Body of pancreas (tissue), 4 donors: ENCODE results near the gene PIGH. TPM values are rescaled to one million over a fixed set of nuclear protein-coding genes. Genes with fewer than 3 reads are reported as not detected.
A peak's percentile ranks its signal among the peaks of the same experiment; 100 is the strongest.

Experiments used
- ATAC-seq: fragments of 150-250 bp; one replicate; pipeline ENCODE4 v1.9.1; 2016
- DNase-seq, 4 donors: peaks; one replicate each; pipeline ENCODE4 v3.0.0-alpha.2; 2019
- H3K27ac ChIP-seq, 4 donors: fragments of 200-600 bp; sonication (generic); 1 replicate in 3 of 4; 2 replicates in 1 of 4; pipeline versions ENCODE4 v1.5.1 to v1.6.1; 2016 to 2019; ENCODE audit warnings: mild to moderate bottlenecking in 1 of 4, mixed read lengths in 1 of 4, moderate library complexity in 1 of 4
- H3K27me3 ChIP-seq, 2 donors: fragments of 200-600 bp; sonication (generic); one replicate each; pipeline ENCODE4 v1.6.0; 2016; ENCODE audit warnings: mild to moderate bottlenecking in 1 of 2
- H3K36me3 ChIP-seq, 2 donors: fragments of 200-600 bp; sonication (generic); replicated peaks in 1 of 2; 2 replicates each; pipeline ENCODE4 v1.5.1; 2016; ENCODE audit warnings: low read depth in 2 of 2; ENCODE audit not compliant: insufficient read depth in 1 of 2
- H3K4me1 ChIP-seq: fragments of 200-600 bp; sonication (generic); one replicate; pipeline ENCODE4 v1.6.0; 2016
- H3K4me3 ChIP-seq, 2 donors: fragments of 200-600 bp; sonication (generic); 1 replicate in 1 of 2; 2 replicates in 1 of 2; pipeline ENCODE4 v1.5.1; 2016 to 2019
- H3K9me3 ChIP-seq, 3 donors: fragments of 200-600 bp; sonication (generic); 1 replicate in 2 of 3; 2 replicates in 1 of 3; pipeline ENCODE4 v1.5.1; 2016
- POLR2A ChIP-seq, 3 donors: fragments of 450-650 bp; IDR thresholded peaks; one replicate each; pipeline ENCODE4 v1.6.1; 2016; ENCODE audit warnings: antibody characterized with exemption in 3 of 3, mild to moderate bottlenecking in 2 of 3
- WGBS, 2 donors: methylation state at CpG; one replicate each; pipeline ENCODE4 v1.1.5; 2017; 5-methylcytosine and 5-hydroxymethylcytosine counted together
- intact Hi-C: fragments of 100-400 bp; cut with DNase I; formaldehyde crosslinking; loops from one replicate; pipeline ENCODE4 v1.15.1; 2023
- total RNA-seq, 2 donors: library from RNA; depleted of rRNA; stranded (reverse); fragments of >200 nt; gene quantifications; one replicate each; pipeline ENCODE4 v1.1.0, GENCODE V29; 2016
- TF ChIP-seq, protein P1 (sequence below), 7 experiments: fragments of 450-650 bp in 4 of 7; fragments of 200-600 bp in 3 of 7; sonication (generic) in 3 of 7; IDR thresholded peaks; one replicate each; pipeline ENCODE4 v1.5.1; 2016 to 2019; ENCODE audit warnings: antibody characterized with exemption in 7 of 7

Gene PIGH
- total RNA-seq, 2 donors from 2014 or later = 14.2 to 30.1 TPM

DNA sequence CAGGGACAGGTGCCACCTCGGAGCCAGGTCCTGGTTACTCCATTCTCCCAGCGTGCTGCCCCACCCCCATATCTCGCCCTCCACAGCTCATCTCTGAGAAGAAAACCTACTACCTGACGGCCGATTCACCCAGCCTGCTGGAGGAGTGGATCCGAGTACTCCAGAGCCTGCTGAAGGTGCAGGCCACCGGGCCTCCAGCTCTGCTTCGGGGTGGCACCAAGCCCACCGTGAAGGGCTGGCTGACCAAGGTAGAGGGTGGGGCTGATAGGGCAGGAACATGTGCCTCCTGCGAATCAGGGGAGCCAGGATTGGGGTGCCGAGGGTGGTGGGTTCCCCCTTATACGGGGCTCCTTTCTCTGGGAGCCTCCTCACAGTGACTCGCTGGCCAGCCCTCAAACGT, 25.9 kb downstream of the PIGH start:
- Histone ChIP-seq H3K9me3 (no peaks in the 10 kb centered on the region), H3K4me1 (peaks cover 18% of the 10 kb centered on the region), H3K4me3 (no peak overlapping the region), H3K27ac (no peak overlapping the region), H3K27me3 (no peaks in the 10 kb centered on the region), H3K36me3 (no peaks in the 10 kb centered on the region)
- 84 to 88% methylated on average over 14 of the region's 14 CpGs for WGBS, 2 donors
- DNase-seq (no peak), ATAC-seq (no peak)
- TF ChIP-seq, protein P1, sequence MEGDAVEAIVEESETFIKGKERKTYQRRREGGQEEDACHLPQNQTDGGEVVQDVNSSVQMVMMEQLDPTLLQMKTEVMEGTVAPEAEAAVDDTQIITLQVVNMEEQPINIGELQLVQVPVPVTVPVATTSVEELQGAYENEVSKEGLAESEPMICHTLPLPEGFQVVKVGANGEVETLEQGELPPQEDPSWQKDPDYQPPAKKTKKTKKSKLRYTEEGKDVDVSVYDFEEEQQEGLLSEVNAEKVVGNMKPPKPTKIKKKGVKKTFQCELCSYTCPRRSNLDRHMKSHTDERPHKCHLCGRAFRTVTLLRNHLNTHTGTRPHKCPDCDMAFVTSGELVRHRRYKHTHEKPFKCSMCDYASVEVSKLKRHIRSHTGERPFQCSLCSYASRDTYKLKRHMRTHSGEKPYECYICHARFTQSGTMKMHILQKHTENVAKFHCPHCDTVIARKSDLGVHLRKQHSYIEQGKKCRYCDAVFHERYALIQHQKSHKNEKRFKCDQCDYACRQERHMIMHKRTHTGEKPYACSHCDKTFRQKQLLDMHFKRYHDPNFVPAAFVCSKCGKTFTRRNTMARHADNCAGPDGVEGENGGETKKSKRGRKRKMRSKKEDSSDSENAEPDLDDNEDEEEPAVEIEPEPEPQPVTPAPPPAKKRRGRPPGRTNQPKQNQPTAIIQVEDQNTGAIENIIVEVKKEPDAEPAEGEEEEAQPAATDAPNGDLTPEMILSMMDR (IDR thresholded peaks at IDR 0.05) = no peak
- no peak for TF ChIP-seq POLR2A (IDR thresholded peaks at IDR 0.05)
- intact Hi-C loops = loop anchor here (5.0 to 10.0 kb wide), 2 partner anchors 42 to 149 kb away; partner anchors contain the start of gene PLEKHH1

DNA sequence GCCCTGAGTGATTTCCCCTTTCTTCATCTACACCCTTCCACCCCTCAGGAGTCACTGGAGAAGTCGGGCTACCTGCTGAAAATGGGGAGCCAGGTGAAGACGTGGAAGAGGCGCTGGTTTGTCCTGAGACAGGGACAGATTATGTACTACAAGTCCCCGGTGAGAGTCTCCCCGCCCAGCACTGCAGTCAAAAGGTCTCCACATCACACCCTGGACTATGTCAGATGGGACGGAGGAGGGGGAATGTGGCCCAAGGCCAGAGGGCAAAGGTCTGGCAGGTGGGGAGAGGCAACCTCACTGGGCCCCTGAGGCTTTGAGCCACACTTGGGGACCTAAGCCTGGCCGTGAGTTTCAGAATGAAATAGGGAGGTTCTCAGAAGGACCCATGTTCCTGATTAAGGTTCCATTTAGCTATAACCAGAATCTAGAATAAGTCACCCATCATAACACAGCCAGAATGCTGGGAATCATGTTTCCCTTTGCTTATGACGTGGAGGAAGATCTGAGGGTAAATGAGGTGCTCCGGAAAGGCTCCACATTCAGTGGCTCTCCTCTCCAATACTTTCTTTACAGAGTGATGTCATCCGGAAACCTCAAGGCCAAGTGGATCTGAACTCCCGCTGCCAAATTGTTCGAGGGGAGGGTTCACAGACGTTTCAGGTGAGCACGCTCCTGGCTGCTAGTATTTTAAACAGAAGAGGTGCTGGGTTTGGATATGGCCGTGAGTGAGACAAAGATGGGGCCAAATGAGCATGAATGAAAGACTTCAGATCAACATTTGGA, 26.6 kb downstream of the PIGH start:
- DNase-seq (peak in 3 of 4 donors; percentile 37 to 72 (median 52)), ATAC-seq (peak; percentile 53)
- H3K36me3 ChIP-seq = no peaks in the 10 kb centered on the region
- no peak overlapping the region for H3K4me3 ChIP-seq
- peak overlapping the region in 1 of 4 donors; percentile 48 for H3K27ac ChIP-seq
- TF ChIP-seq POLR2A (IDR thresholded peaks at IDR 0.05) = no peak
- TF ChIP-seq, protein P1 (IDR thresholded peaks at IDR 0.05) = no peak
- intact Hi-C loops = loop anchor here (5.0 to 10.0 kb wide), 2 partner anchors 41 to 149 kb away; partner anchors contain the start of gene PLEKHH1
- no peaks in the 10 kb centered on the region for H3K27me3 ChIP-seq
- H3K4me1 ChIP-seq = peaks cover 18% of the 10 kb centered on the region
- H3K9me3 ChIP-seq = no peaks in the 10 kb centered on the region
- WGBS, 2 donors = 59 to 65% methylated on average over 15 of the region's 15 CpGs

DNA sequence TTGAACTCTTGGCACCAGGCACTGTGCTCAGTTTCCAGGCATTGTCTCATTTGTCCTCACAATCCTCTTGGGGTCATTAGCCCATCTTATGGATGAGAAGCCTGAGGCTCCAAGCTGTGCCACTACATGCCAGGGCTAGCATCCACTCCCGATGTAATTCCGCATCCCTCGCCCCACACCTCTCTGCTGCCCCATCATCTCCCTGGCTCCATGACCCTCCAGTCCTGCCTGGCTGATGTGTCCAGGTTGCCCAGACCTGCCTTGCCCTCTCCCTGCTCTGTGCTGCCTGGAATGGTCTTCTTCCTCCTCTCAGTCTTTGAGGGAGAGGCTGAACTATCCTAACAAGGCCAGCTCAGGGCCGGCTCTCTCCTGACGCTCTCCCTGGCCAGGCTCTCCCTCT, 27.5 kb downstream of the PIGH start:
- DNase-seq (no peak), ATAC-seq (no peak)
- H3K27ac ChIP-seq = peak overlapping the region in 1 of 4 donors; percentile 48
- H3K9me3 ChIP-seq = no peaks in the 10 kb centered on the region
- H3K4me1 ChIP-seq = peaks cover 21% of the 10 kb centered on the region
- H3K36me3 ChIP-seq = no peaks in the 10 kb centered on the region
- H3K4me3 ChIP-seq = no peak overlapping the region
- TF ChIP-seq, protein P1 (IDR thresholded peaks at IDR 0.05) = no peak
- TF ChIP-seq POLR2A (IDR thresholded peaks at IDR 0.05) = no peak
- no peaks in the 10 kb centered on the region for H3K27me3 ChIP-seq
- intact Hi-C loops = loop anchor here (5.0 to 10.0 kb wide), 2 partner anchors 40 to 148 kb away; partner anchors contain the start of gene PLEKHH1
- WGBS, 2 donors = 87 to 94% methylated on average over 5 of the region's 5 CpGs

GRCh38 chr14:67571991-67572323, 28.1 kb downstream of the PIGH start:
- no peak overlapping the region for H3K4me3 ChIP-seq
- DNase-seq = no peak
- no peak for ATAC-seq
- no peaks in the 10 kb centered on the region for H3K9me3 ChIP-seq
- H3K27ac ChIP-seq = no peak overlapping the region
- H3K27me3 ChIP-seq = no peaks in the 10 kb centered on the region
- TF ChIP-seq POLR2A (IDR thresholded peaks at IDR 0.05) = no peak
- TF ChIP-seq, protein P1 (IDR thresholded peaks at IDR 0.05) = no peak
- WGBS, 2 donors = 77 to 79% methylated on average over 14 to 15 of the region's 19 CpGs
- intact Hi-C loops = loop anchor here (5.0 to 10.0 kb wide), 2 partner anchors 40 to 147 kb away; partner anchors contain the start of gene PLEKHH1
- no peaks in the 10 kb centered on the region for H3K36me3 ChIP-seq
- peaks cover 20% of the 10 kb centered on the region for H3K4me1 ChIP-seq
